Femur (tissue), 1 donor: ENCODE measurements around the gene CD5L.

Source experiments
- DNase-seq: peaks from one replicate; pipeline ENCODE4 v3.0.0-alpha.2; 2017

Gene CD5L

DNA sequence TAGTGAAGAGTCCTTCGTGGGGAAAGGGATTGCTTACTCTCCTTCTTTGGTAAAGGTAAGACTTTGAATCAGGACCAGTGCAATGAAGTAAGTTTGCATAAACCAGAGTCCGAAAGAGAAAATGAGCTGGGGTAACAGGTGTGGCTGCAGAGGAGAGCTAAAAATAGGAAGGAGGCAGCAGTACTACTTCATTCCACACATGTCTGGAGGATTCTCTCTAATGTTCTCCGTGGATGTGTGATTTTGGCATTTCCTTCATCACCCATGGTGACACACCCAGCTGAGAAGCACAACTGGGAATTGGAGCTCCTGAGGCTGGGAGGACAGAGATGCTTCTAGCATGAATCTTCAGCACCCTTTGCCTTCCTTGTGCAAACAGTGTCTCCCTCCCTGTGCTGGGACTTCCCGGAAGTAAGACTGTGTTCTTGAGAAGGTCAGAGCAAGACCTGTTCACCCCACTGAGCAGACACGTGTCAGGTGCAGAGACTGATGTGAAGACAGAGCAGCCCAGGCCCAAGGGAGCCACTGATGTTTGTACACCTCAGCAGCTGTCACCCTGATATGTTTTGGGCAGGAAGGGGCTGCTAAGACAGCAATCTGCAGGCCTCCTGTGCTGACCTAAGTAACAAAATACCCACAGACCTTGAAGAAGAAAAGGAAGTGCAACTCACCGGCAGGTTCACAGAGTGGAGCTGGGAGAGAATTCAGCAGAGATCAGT lies 35.0 kb downstream of the CD5L start:
- no peak for DNase-seq

DNA sequence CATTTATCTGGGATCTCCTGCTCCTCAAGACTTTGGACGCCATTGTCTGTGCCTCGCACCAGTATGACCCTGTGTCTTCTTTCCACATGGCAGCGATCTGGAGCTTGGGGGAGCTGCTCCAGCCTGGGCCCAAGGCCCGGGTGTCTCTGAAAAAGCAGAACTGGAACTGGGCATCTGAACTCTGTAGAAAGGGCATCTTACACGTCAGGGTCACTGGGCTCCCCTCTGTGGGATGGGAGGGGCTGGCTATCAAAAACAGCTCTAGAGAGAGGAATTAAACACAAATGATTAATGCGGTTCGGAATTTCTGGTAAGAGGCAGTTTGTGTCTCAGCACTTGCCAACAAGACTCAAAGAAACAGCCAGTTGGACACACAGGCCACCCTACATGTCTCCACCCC lies 37.8 kb downstream of the CD5L start:
- DNase-seq: no peak

DNA sequence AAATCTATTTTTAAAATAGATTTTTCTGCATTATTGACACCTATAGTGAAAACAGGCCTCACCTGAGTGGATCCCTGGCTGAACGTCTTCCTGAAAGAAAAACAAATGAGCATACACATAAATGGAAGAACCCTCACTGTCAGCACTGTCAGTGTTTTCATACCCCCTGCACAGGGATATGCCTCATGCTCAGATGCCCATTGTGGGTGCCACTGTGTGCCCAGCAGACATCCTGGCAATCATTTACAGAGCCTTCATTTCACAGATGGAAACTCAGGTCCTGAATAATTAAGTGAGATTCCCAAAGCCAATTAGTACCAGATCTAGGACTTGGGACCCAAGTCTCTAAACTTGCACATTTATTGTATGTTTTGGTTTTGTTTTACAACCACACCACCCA lies 41.6 kb downstream of the CD5L start:
- DNase-seq: no peak

DNA sequence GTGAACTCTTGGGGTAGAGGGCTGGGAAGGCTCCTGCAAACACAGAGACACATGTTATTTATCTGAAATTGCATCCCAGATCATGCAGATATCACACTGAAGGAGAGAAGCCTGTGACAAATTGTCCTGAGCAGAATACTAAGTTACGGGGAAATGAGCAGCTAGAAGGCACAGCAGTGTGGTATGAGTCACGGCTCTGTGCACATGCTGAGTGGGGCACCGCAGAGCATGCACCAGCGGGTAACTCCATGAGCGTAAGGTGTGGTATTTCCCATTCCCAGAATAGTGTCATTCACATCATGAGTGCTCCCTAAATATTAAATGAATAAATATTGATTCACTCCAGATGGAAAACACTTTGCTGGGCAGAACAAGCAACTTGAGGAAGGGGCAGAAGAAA lies 43.4 kb downstream of the CD5L start:
- DNase-seq: no peak

DNA sequence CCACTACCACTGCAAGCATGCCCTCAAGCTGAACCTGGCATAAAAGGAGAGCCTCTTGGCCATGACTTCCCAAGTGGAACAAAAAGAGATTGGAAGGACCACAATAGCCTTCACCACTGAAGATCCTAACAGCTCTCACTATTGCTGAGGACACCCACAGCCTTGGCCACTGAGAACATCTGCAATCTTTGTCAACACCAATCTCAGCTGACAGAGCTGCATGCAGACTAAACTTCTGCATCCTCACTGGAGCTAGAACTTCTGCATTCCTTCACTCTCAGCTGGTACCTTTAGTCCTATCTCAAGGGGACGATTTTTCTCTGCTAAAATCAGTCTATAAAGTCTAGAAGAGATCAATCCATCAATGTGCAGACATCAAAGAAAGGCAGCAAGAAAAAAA lies 56.4 kb downstream of the CD5L start:
- DNase-seq: no peak

DNA sequence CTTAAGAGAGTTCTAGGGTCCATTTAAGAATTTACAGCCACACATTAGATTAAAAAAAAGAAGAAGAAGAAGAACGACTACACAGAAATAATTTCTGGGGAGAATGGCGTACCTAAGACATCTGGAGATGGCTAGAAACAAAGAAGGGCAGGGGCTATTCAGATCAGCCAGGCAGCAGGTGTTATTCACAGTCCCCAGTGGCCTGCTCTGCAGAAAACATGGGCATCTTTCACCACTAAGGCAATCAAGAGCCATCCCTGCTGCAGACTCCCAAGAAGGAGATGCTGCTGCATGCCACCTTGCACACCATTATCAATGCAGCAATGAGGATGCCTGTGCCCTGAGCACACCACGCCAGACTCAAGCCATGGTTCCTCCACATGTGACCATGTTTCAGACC lies 56.8 kb downstream of the CD5L start:
- DNase-seq: no peak

DNA sequence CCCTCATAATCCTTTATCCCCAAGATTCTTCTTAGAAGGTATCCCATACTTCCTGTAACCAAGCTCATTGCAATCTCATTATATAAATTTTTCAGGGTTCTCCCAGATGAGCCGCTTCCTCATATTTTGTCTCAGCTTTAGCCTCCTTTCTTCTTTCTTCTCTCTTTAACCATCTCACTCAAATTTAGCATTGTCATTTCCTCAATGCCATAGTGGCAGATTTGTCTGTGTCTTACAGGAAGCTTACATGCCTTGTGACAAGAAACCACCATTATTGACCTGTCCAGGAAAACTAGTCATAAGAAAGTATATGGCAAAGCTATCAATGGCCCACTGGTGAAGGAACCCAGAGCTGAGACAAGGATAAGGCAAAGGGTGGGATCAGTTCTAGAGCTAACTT lies 58.7 kb downstream of the CD5L start:
- no peak for DNase-seq

DNA sequence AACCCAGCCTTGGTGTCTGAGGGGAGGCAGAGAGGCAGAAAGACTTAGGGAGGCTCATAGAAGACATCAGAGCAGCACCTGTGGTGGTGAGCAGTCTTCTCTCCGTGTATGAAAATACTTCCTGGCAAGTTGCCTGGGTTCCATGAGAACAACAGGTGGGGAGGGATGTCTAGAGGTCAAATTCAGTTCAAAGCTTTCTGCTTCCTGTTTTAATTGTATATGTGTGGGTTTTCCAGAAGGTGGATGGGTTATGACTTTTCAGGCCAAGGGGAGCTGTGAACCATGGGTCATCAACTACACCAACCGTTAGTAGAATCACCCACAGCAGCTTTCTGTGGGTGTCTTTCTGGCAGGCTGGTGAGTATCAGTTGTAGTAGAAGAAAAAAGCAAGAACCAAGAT lies 60.6 kb downstream of the CD5L start:
- no peak for DNase-seq
